SU-DHL-6 (cell line): ENCODE measurements around the gene LAPTM5.

ENCODE experiments used
- H2AFZ ChIP-seq: fragments of 200-600 bp; sonication (generic); 2 replicates; pipeline ENCODE4 v1.6.1; 2014; ENCODE audit warnings: low read depth, mild to moderate bottlenecking, moderate library complexity, mixed read lengths, antibody characterized with exemption, low read length; ENCODE audit not compliant: severe bottlenecking
- H3F3A ChIP-seq: fragments of 200-600 bp; shearing (Covaris generic); 2 replicates; pipeline ENCODE4 v1.6.0; 2016; ENCODE audit warnings: antibody characterized with exemption, mild to moderate bottlenecking; ENCODE audit not compliant: insufficient read depth
- H3K27ac ChIP-seq: fragments of 200-600 bp; sonication (generic); 2 replicates; pipeline ENCODE4 v1.5.1; 2016; ENCODE audit warnings: low read depth, mild to moderate bottlenecking, low read length, moderate library complexity, mixed read lengths
- H3K27me3 ChIP-seq: fragments of 200-600 bp; sonication (generic), shearing (Covaris generic); 2 replicates; pipeline ENCODE4 v1.6.0; 2014; ENCODE audit warnings: mild to moderate bottlenecking, low read length
- H3K36me3 ChIP-seq: fragments of 200-600 bp; sonication (generic); 2 replicates; pipeline ENCODE4 v1.6.1; 2014; ENCODE audit warnings: mild to moderate bottlenecking, low read length, mixed read lengths
- H3K4me2 ChIP-seq: fragments of 300-600, 200-600 bp; shearing (Covaris generic), sonication (generic); 2 replicates; pipeline ENCODE4 v1.6.0; 2014; ENCODE audit warnings: low read length, low read depth, mild to moderate bottlenecking; ENCODE audit not compliant: poor library complexity, severe bottlenecking
- H3K4me3 ChIP-seq: fragments of 200-600 bp; sonication (generic); 2 replicates; pipeline ENCODE4 v1.5.1; 2014; ENCODE audit warnings: antibody characterized with exemption, low read length, mild to moderate bottlenecking, mixed read lengths; ENCODE audit not compliant: insufficient read depth, poor library complexity, severe bottlenecking
- H3K79me2 ChIP-seq: fragments of 200-600 bp; sonication (generic); 2 replicates; pipeline ENCODE4 v1.6.1; 2014; ENCODE audit warnings: mild to moderate bottlenecking, low read length, moderate library complexity; ENCODE audit not compliant: insufficient read depth
- H3K9ac ChIP-seq: fragments of 200-600 bp; sonication (generic); 2 replicates; pipeline ENCODE4 v1.7.0; 2014; ENCODE audit warnings: mild to moderate bottlenecking, low read length
- H3K9me2 ChIP-seq: fragments of 200-600 bp; sonication (generic); replicated peaks from 2 replicates; pipeline ENCODE4 v1.6.1; 2014; ENCODE audit warnings: low read length; ENCODE audit not compliant: insufficient read depth
- H3K9me3 ChIP-seq: fragments of 200-600 bp; sonication (generic); 2 replicates; pipeline ENCODE4 v1.6.1; 2014; ENCODE audit warnings: low read length, mixed read lengths; ENCODE audit not compliant: insufficient read depth
- H4K20me1 ChIP-seq: fragments of 200-600 bp; sonication (generic); 2 replicates; pipeline ENCODE4 v1.6.1; 2014; ENCODE audit warnings: low read depth, mild to moderate bottlenecking, antibody characterized with exemption, low read length, moderate library complexity, mixed read lengths
- CTCF ChIP-seq: fragments of 200-600 bp; sonication (generic); IDR thresholded peaks from one replicate; pipeline ENCODE4 v1.5.1; 2017; ENCODE audit warnings: antibody characterized with exemption, mild to moderate bottlenecking, low read length, moderate library complexity; ENCODE audit not compliant: insufficient read depth, poor library complexity, severe bottlenecking
- EZH2phosphoT487 ChIP-seq: fragments of 200-600 bp; sonication (generic), shearing (Covaris generic); conservative IDR thresholded peaks from 2 replicates; pipeline ENCODE4 v1.6.1; 2018; ENCODE audit warnings: mild to moderate bottlenecking, antibody characterized with exemption, low read length, moderate library complexity, mixed read lengths

The LAPTM5 gene

DNA sequence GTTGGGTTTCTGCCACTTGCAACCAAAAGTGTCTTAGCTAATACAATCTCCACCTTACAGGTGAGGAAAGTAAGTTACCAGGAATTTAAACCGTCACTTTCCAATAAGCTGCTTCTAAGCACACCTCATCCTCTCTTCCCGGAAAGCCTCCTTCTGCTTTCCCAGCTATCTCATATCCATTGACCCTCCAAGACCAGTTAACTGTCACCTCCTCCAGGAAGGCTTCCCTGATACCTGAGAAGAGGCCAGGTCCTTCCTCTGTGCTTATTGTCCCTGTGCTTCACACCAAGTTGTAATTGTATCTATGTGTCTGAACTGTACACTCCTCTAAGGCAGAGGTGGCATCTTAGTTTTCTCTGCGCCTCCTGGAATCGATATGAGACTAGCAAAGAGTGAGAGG lies 23.0 kb downstream of the LAPTM5 start:
- Histone ChIP-seq H4K20me1 (no peaks in the 10 kb centered on the region), H3K4me3 (no peak overlapping the region), H3K9ac (no peak overlapping the region), H3K27me3 (no peaks in the 10 kb centered on the region), H3K9me3 (no peaks in the 10 kb centered on the region), H3K27ac (no peak overlapping the region), H3K9me2 (no peaks in the 10 kb centered on the region), H3F3A (peaks cover 36% of the 10 kb centered on the region), H3K36me3 (peaks cover 26% of the 10 kb centered on the region; the same call in 1 of the 2 replicates), H3K79me2 (0 out of 2 replicates have a peak, but pooled peaks cover under 1% of the 10 kb centered on the region), H3K4me2 (no peak overlapping the region), H2AFZ (no peak overlapping the region)
- no peak for TF ChIP-seq EZH2phosphoT487
- TF ChIP-seq CTCF, result no peak

- Histone ChIP-seq H3K27ac (no peak overlapping the region), H3K4me3 (no peak overlapping the region), H3K27me3 (no peaks in the 10 kb centered on the region), H3K9me3 (no peaks in the 10 kb centered on the region), H4K20me1 (no peaks in the 10 kb centered on the region), H3K36me3 (peaks cover 22% of the 10 kb centered on the region; the same call in 1 of the 2 replicates), H3K9ac (no peak overlapping the region), H2AFZ (no peak overlapping the region), H3F3A (peaks cover 36% of the 10 kb centered on the region), H3K4me2 (no peak overlapping the region), H3K9me2 (no peaks in the 10 kb centered on the region), H3K79me2 (no peaks in the 10 kb centered on the region)
- TF ChIP-seq CTCF, result no peak
- no peak for TF ChIP-seq EZH2phosphoT487
These were observed 23.5 kb downstream of the LAPTM5 start for GRCh38 chr1:30734106-30734505.

GRCh38 chr1:30733493-30733892 lies 24.1 kb downstream of the LAPTM5 start:
- no peaks in the 10 kb centered on the region for H3K27me3 ChIP-seq
- no peak for TF ChIP-seq EZH2phosphoT487
- TF ChIP-seq CTCF, result no peak

More at GRCh38 chr1:30733493-30733892, 24.1 kb downstream of the LAPTM5 start:
- H4K20me1 ChIP-seq, result no peaks in the 10 kb centered on the region
- no peak overlapping the region for H3K9ac ChIP-seq
- H3K27ac ChIP-seq, result no peak overlapping the region
- no peak overlapping the region for H3K4me2 ChIP-seq
- H2AFZ ChIP-seq, result no peak overlapping the region
- H3K36me3 ChIP-seq, result peaks cover 17% of the 10 kb centered on the region; the same call in 1 of the 2 replicates
- H3K9me3 ChIP-seq, result no peaks in the 10 kb centered on the region
- no peaks in the 10 kb centered on the region for H3K9me2 ChIP-seq
- no peak overlapping the region for H3K4me3 ChIP-seq
- peaks cover 36% of the 10 kb centered on the region for H3F3A ChIP-seq
- H3K79me2 ChIP-seq, result no peaks in the 10 kb centered on the region
